ENCODE data around the gene DCAKD. TPM values are rescaled to one million over a fixed set of nuclear protein-coding genes. Genes with fewer than 3 reads are reported as not detected.

DCAKD gene
- total RNA-seq, 3 donors from 2014 or later (not counting 1 experiment from before 2014, with no cell fraction given), result 15.4 to 21.4 (median 21.1) TPM

DNA sequence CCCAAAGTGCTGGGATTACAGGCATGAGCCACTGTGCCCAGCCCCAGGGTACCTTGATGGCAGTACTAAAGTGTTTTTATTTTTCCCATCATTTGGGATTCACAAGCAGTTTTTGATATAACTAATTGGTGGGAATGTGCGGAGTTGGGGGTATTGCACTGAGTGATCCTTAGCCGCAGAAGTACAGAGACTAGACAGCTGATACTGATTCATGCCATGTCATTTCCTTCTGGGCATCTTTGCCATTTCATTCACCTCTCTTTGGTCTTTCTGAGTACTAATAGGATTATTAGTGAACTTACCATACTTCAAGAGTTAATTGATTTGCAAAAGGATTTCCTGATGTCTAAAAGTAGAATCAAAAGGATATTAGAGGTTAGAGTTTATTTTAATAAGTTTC is 19.4 kb upstream of the DCAKD start:
- Histone ChIP-seq H3K4me1 (ENCODE audit: control insufficient read depth, insufficient read depth, low read length) (no peaks in the 10 kb centered on the region), H3K4me3 (ENCODE audit: low read length) (no peak overlapping the region), H3K27me3 (ENCODE audit: control insufficient read depth, insufficient read depth, low read length) (no peaks in the 10 kb centered on the region), H3K27ac (ENCODE audit: low read length) (no peak overlapping the region), H3K9me3 (ENCODE audit: control insufficient read depth, insufficient read depth, low read length) (no peaks in the 10 kb centered on the region), H3K36me3 (ENCODE audit: control insufficient read depth, insufficient read depth, low read length) (peaks cover 27% of the 10 kb centered on the region)
- DNase-seq (no peak), ATAC-seq (no peak)
- Mint-ChIP-seq H3K27me3 (ENCODE audit: low read depth in 2 of 2) (no peaks in the 10 kb centered on the region), H3K4me3 (no peak overlapping the region), H3K36me3 (no peaks in the 10 kb centered on the region), H3K9me3 (no peaks in the 10 kb centered on the region), H3K27ac (no peak overlapping the region), H3K4me1 (peaks cover 5 to 15% of the 10 kb centered on the region in 2 donors)
- 77% methylated on average over 2 of the region's 2 CpGs for WGBS (ENCODE audit: insufficient coverage)
- TF ChIP-seq, protein P1, sequence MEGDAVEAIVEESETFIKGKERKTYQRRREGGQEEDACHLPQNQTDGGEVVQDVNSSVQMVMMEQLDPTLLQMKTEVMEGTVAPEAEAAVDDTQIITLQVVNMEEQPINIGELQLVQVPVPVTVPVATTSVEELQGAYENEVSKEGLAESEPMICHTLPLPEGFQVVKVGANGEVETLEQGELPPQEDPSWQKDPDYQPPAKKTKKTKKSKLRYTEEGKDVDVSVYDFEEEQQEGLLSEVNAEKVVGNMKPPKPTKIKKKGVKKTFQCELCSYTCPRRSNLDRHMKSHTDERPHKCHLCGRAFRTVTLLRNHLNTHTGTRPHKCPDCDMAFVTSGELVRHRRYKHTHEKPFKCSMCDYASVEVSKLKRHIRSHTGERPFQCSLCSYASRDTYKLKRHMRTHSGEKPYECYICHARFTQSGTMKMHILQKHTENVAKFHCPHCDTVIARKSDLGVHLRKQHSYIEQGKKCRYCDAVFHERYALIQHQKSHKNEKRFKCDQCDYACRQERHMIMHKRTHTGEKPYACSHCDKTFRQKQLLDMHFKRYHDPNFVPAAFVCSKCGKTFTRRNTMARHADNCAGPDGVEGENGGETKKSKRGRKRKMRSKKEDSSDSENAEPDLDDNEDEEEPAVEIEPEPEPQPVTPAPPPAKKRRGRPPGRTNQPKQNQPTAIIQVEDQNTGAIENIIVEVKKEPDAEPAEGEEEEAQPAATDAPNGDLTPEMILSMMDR (IDR thresholded peaks at IDR 0.05), result no peak
- intact Hi-C loops (cut with micrococcal nuclease), result no loop called here

DNA sequence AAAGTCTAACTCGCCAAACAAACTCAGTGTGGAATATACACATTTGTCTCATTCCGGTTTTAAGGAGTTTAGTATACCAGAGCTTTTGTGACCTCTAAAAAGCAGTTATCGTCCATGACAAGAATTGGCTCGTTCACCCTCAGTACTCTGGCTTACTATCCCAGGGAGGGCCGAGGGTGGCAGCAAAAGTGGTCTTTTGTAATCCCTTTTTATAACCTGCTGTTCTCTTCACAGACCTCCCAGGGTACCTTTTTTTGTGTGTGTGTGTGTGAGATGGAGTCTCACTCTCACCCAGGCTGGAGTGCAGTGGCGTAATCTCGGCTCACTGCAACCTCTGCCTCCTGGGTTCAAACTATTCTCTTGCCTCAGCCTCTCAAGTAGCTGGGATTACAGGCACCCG is 18.6 kb upstream of the DCAKD start:
- Mint-ChIP-seq H3K36me3 (no peaks in the 10 kb centered on the region), H3K27me3 (ENCODE audit: low read depth in 2 of 2) (no peaks in the 10 kb centered on the region), H3K4me1 (peaks cover 5 to 15% of the 10 kb centered on the region in 2 donors), H3K27ac (no peak overlapping the region), H3K4me3 (no peak overlapping the region), H3K9me3 (no peaks in the 10 kb centered on the region)
- H3K4me3 ChIP-seq (ENCODE audit: low read length), result no peak overlapping the region
- TF ChIP-seq, protein P1 (IDR thresholded peaks at IDR 0.05), result no peak
- H3K9me3 ChIP-seq (ENCODE audit: control insufficient read depth, insufficient read depth, low read length), result no peaks in the 10 kb centered on the region
- no peaks in the 10 kb centered on the region for H3K4me1 ChIP-seq (ENCODE audit: control insufficient read depth, insufficient read depth, low read length)
- 99% methylated on average over 8 of the region's 8 CpGs for WGBS (ENCODE audit: insufficient coverage)
- no peak for DNase-seq
- H3K27ac ChIP-seq (ENCODE audit: low read length), result no peak overlapping the region
- H3K27me3 ChIP-seq (ENCODE audit: control insufficient read depth, insufficient read depth, low read length), result no peaks in the 10 kb centered on the region
- intact Hi-C loops (cut with micrococcal nuclease), result no loop called here
- peaks cover 27% of the 10 kb centered on the region for H3K36me3 ChIP-seq (ENCODE audit: control insufficient read depth, insufficient read depth, low read length)
- no peak for ATAC-seq

- H3K36me3 Mint-ChIP-seq, result no peaks in the 10 kb centered on the region
- peaks cover 15% of the 10 kb centered on the region for H3K36me3 ChIP-seq (ENCODE audit: control insufficient read depth, insufficient read depth, low read length)
- WGBS (ENCODE audit: insufficient coverage), result 90% methylated on average over 2 of the region's 2 CpGs
- intact Hi-C loops (cut with micrococcal nuclease), result no loop called here
- peaks cover 5% of the 10 kb centered on the region for H3K4me1 ChIP-seq (ENCODE audit: control insufficient read depth, insufficient read depth, low read length)
- no peak overlapping the region for H3K4me3 ChIP-seq (ENCODE audit: low read length)
- H3K4me3 Mint-ChIP-seq, result no peak overlapping the region
- H3K27me3 Mint-ChIP-seq (ENCODE audit: low read depth in 2 of 2), result no peaks in the 10 kb centered on the region
- peaks cover 15 to 27% of the 10 kb centered on the region in 2 donors for H3K4me1 Mint-ChIP-seq
- DNase-seq, result no peak
- H3K27me3 ChIP-seq (ENCODE audit: control insufficient read depth, insufficient read depth, low read length), result no peaks in the 10 kb centered on the region
- H3K27ac Mint-ChIP-seq, result peak overlapping the region; percentile 35 to 43
- H3K9me3 Mint-ChIP-seq, result no peaks in the 10 kb centered on the region
- no peaks in the 10 kb centered on the region for H3K9me3 ChIP-seq (ENCODE audit: control insufficient read depth, insufficient read depth, low read length)
- no peak overlapping the region for H3K27ac ChIP-seq (ENCODE audit: low read length)
- TF ChIP-seq, protein P1 (IDR thresholded peaks at IDR 0.05), result no peak
- ATAC-seq, result no peak
Observed at GRCh38 chr17:45067637-45068036, 16.2 kb upstream of the DCAKD start.

GRCh38 chr17:45063198-45063597 is 11.8 kb upstream of the DCAKD start:
- peaks cover 2% of the 10 kb centered on the region for H3K36me3 ChIP-seq (ENCODE audit: control insufficient read depth, insufficient read depth, low read length)
- H3K4me1 ChIP-seq (ENCODE audit: control insufficient read depth, insufficient read depth, low read length), result peaks cover 20% of the 10 kb centered on the region
- no peaks in the 10 kb centered on the region for H3K27me3 ChIP-seq (ENCODE audit: control insufficient read depth, insufficient read depth, low read length)
- Mint-ChIP-seq H3K27ac (no peak overlapping the region), H3K4me1 (peaks cover 31 to 41% of the 10 kb centered on the region in 2 donors), H3K27me3 (ENCODE audit: low read depth in 2 of 2) (no peaks in the 10 kb centered on the region), H3K36me3 (no peaks in the 10 kb centered on the region), H3K4me3 (no peak overlapping the region), H3K9me3 (no peaks in the 10 kb centered on the region)
- no peak overlapping the region for H3K4me3 ChIP-seq (ENCODE audit: low read length)
- DNase-seq (no peak), ATAC-seq (no peak)
- H3K27ac ChIP-seq (ENCODE audit: low read length), result no peak overlapping the region
- WGBS (ENCODE audit: insufficient coverage), result 20% methylated on average over 1 of the region's 1 CpG
- TF ChIP-seq, protein P1 (IDR thresholded peaks at IDR 0.05), result no peak
- no peaks in the 10 kb centered on the region for H3K9me3 ChIP-seq (ENCODE audit: control insufficient read depth, insufficient read depth, low read length)
- intact Hi-C loops (cut with micrococcal nuclease), result no loop called here

Measured in natural killer cell (primary cell).